Suppressor macrophage treated with lipopolysaccharide for 4 hours (primary cell): ENCODE measurements around the gene XCL2.
"Not testable (repeated sequence)": the region's sequence is repeated elsewhere in the genome, so short reads cannot be mapped to it uniquely, and the experiment has no call there.

Experiments used
- DNase-seq: peaks from one replicate; pipeline ENCODE4 v3.0.0-alpha.2; 2020

XCL2 gene

GRCh38 chr1:168555508-168556046, 11.8 kb upstream of the XCL2 start:
- DNase-seq = peak; percentile 33

- peak; percentile 65 for DNase-seq
Measured at GRCh38 chr1:168554603-168555483, 11.0 kb upstream of the XCL2 start.

GRCh38 chr1:168553680-168554553, 10.1 kb upstream of the XCL2 start:
- DNase-seq = no peak

GRCh38 chr1:168552961-168553360, 9.2 kb upstream of the XCL2 start:
- DNase-seq = no peak

- no peak for DNase-seq
Measured at GRCh38 chr1:168551688-168552087, 7.9 kb upstream of the XCL2 start.

GRCh38 chr1:168550971-168551370, 7.2 kb upstream of the XCL2 start:
- no peak for DNase-seq

GRCh38 chr1:168546553-168546895, 2.7 kb upstream of the XCL2 start:
- not testable (repeated sequence) for DNase-seq

- DNase-seq = peak; percentile 51
Measured at GRCh38 chr1:168545678-168546552, 2.1 kb upstream of the XCL2 start.

- DNase-seq = not testable (repeated sequence)
Measured at GRCh38 chr1:168542978-168543377, 819 bp downstream of the XCL2 start.

- DNase-seq = not testable (repeated sequence)
Measured at GRCh38 chr1:168540798-168541197, 3.0 kb downstream of the XCL2 start.

- no peak for DNase-seq
Measured at GRCh38 chr1:168535536-168535935, 8.3 kb downstream of the XCL2 start.

GRCh38 chr1:168531615-168532345, 12.0 kb downstream of the XCL2 start:
- no peak for DNase-seq

- peak; percentile 50 for DNase-seq
Measured at GRCh38 chr1:168529518-168529917, 14.3 kb downstream of the XCL2 start.

- no peak for DNase-seq
Measured at GRCh38 chr1:168521401-168522000, 22.3 kb downstream of the XCL2 start.

GRCh38 chr1:168520832-168521231, 23.0 kb downstream of the XCL2 start:
- DNase-seq = peak; percentile 46

GRCh38 chr1:168520052-168520751, 23.6 kb downstream of the XCL2 start:
- no peak for DNase-seq

GRCh38 chr1:168518813-168519212, 25.0 kb downstream of the XCL2 start:
- DNase-seq = no peak

- peak; percentile 25 for DNase-seq
Measured at GRCh38 chr1:168518201-168518689, 25.6 kb downstream of the XCL2 start.

GRCh38 chr1:168514455-168514854, 29.3 kb downstream of the XCL2 start:
- DNase-seq = peak; percentile 17

- DNase-seq = no peak
Measured at GRCh38 chr1:168513656-168514404, 30.0 kb downstream of the XCL2 start.
